ENCODE measurements around the gene SSH2.

DNA sequence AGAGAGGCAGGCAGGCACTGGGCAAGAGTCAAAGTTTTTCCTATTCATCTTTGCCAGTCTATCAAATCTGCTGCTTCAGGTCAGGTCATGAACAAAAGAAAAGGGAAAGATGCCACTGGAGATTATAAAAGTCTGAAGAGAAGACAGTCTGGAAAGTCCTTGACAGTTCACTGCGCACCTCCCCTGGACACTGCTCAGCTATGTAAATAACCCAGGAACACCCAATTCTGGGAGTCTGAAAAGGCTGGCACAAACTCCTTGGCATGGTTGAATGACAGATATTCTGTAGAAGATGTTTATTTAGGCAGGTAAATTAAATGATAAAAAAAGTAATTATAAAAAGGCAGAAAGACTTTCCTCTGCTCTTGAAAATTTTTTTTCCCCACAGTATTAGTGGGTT is 302.1 kb downstream of the SSH2 start:
- TF ChIP-seq POLR2A (IDR thresholded peaks at IDR 0.05; ENCODE audit: low read length) (no peak), GATA1 (IDR thresholded peaks at IDR 0.05; ENCODE audit: low read depth, low read length) (no peak)
